Stimulated activated CD4-positive, alpha-beta T cell treated with anti-CD3 and anti-CD28 coated beads, Interleukin-4, amount 100 ng/mL, for 4 hours (primary cell): ENCODE measurements around the gene CDK10.
"Not testable (repeated sequence)": the region's sequence is repeated elsewhere in the genome, so short reads cannot be mapped to it uniquely, and the experiment has no call there.

ENCODE experiments used
- DNase-seq, 2 experiments: peaks; one replicate each; pipeline ENCODE4 v3.0.0-alpha.2; 2020

CDK10 gene, protein sequence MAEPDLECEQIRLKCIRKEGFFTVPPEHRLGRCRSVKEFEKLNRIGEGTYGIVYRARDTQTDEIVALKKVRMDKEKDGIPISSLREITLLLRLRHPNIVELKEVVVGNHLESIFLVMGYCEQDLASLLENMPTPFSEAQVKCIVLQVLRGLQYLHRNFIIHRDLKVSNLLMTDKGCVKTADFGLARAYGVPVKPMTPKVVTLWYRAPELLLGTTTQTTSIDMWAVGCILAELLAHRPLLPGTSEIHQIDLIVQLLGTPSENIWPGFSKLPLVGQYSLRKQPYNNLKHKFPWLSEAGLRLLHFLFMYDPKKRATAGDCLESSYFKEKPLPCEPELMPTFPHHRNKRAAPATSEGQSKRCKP

DNA sequence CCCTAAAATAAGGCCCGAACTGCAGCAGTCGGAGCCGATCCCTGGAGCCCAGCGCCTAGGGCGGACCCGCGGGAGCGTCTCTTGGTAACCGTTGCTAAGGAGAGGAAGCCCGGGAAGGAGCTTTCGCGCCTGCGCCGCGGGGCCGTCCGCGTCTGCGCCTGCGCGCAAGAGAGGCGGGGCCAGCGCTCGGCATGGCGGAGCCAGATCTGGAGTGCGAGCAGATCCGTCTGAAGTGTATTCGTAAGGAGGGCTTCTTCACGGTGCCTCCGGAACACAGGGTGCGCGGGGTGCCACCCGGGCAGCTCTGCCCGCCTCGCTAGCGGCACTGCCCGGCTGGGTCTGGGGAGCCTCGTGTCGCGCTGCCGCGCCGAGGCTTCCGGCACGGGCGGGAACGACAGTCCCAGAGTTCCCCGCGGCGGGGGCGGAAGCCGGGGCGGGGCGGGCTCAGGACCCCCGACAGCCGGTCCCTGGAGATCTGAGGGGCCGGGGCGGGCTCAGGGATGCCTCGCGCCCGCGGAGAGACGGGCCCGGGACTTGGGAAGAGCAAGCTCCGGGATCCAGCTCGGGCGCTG lies at the start of gene CDK10:
CDK10 (plus strand) TSS at position 170 of the 572 bp plus-strand sequence; CDS start at position 192, 22 bp downstream.
- DNase-seq: peak; percentile 86 to 90

DNA sequence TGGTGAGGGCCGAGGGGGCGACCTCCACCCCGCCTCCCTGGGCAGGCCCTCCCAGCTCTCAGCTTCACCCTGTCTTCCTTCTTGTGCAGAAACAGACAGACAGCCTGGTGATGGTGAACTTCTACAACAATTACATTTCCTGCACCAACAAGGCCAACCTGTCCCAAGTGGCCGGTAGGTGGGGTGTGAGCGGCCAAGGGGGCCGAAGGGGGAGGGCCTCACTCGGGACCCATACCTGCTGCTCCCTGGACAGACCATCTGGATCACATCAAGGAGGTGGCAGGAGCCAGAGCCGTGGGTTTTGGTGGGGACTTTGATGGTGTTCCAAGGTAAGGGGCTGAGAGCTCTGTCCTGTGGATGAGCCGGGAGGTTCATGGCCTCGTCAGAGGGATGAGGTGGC lies 49.1 kb upstream of the CDK10 start:
- no peak for DNase-seq

DNA sequence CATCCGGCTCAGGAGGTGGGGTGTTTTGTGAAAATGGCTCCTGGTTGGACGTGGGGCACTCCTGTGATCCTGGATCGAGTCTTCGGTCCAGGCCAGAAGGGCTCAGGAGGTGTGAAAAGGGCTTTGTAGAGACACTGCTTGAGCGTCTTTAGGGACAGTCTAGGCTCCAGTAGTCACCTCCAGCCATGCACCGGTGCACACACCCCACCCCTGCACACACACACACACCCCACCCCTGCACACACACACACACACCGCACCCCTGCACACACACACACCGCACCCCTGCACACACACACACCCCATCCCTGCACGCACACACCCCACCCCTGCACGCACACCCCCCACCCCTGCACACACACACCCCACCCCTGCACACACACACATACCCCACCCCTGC lies 48.0 kb upstream of the CDK10 start:
- no peak for DNase-seq

DNA sequence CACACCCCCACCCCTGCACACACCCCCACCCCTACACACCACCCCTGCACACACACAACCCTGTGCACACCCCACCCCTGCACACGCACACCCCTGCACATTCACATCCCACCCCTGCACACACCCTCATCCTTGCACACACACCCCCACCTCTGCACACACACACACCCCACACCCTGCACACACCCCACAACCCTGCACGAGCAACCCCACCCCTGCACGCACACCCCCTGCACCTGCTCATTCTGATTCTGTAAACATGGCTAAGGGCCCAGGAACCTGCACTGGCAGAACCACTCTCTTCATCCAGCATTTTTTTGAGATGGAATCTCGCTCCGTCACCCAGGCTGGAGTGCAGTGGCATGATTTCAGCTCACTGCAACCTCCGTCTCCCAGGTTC lies 47.1 kb upstream of the CDK10 start:
- no peak for DNase-seq

DNA sequence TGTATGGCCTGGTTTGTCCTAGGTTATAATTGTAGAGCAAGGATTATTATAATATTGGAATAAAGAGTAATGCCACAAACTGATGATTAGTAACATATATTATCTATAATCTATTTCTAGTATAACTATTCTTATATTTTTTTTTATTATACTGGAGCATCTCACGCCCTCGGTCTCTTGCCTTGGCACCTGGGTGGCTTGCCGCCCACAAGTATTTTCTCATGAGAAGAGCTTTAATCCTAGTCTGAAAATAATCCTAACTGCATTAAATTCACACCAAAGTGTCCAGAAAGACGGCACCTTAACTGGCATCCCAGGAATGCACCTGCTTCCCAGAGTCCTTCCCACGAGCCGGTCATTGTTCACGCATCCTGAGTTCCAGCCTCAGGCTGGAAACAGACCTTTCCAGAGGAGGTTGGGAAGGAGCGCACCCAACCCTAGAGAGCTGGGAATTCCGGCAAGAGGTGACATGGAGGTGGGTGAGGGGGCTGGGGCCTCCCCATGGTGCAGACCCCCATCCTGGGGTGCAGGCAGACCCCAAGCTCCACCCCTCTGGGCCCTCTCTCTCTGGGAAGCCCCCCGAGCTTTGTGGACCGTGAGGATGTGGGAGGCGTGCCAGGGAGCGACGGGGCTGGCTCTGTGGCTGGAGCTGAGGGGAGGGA lies 44.9 kb upstream of the CDK10 start:
- DNase-seq: no peak

DNA sequence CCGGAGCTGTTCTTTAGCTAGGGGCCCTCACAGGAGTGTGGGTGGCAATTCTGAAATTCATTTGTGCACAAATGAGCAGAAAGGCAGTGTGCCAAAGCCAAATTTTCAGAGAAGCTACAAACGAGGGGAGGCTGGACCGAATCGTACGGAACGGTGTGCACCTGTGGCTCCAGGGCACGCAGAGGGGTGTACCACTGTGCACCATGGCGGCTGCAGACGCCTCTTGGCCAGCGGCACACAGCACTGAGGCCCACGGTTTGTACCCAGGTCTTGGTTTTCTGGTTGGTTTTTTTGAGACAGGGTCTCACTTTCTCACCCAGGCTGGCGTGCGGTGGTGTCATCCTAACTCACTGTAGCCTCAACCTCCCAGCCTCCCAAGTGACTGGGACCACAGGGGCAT lies 43.9 kb upstream of the CDK10 start:
- no peak for DNase-seq

DNA sequence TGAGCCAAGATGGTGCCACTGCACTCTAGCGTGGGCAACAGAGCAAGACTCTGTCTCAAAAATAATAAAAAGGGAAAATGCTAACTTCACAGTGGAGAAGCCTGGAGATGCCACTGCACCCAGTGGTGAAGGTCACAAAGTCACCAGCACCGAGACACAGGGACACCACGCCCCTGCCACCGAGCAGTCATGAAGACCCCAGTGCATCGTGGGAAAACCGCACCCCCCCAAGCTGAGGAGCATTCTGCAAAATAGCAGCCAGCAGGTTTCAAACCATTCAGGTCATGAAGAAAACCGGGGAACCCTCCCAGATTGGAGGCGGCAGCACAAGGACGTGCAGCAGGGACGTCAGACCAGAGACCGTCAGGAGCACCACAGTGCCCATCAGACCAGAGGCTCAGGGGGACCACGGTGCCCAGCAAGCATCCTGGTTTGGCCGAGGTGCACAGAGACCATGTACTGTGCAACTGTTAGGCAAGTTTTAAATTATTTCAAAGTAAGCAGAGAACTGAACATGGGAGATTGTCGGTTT lies 42.7 kb upstream of the CDK10 start:
- no peak for DNase-seq

DNA sequence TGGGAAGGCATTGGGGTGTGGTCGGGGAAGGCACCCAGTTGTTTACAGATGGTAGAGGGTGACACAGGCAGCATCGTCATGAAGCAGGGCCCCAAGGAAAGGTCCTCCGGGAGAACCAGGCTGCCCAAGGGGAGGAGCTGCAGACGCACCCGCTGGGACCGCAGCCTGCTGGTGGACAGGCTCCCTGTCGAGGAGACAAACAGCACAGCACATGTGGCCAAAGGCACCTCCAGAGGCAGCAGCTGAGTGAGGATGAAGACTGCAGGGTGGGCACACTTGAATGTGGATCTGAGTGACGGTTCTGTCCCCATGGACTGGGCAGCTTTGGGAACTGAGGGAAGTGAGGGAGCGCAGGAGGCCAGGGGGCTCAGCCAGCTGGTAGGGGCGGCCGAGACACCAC lies 41.4 kb upstream of the CDK10 start:
- DNase-seq: no peak

DNA sequence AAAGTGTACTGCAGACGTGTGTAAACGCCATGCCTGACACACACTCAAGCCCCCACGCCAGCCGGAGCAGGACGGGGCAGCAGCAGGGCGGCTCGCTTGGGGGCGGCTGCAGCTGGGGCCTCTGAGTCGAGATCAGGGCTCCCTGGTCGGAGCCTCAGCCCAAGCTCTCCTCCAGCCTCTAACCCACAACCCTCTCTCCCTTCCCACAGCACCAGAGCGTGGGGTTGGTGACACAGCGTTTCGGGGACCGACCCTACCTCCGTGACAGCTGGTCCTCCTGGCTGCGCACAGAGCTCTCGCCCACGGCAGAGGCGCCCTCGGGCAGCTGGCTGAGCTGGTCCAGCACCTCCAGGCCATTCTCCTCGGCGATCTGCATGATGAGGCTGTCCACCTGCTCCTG lies 40.2 kb upstream of the CDK10 start:
- DNase-seq: no peak

DNA sequence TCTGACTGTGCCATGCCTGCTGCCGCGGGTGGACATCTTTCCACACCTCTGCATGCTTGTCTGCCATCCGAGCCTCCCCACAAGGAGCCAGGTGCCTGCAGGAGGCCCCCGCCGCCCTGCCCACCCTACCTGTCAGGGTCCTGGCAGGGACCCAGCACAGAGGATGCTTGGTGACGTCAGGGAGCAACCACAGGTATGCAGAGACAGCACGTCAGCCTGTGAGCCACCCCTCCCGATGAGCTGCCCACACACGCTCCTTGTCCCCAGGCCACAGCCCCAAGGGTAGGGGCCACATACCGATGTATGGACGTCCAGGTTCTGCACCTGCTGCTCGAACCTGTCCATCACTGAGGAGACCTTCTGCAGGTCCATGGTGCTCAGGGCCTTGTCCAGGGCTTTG lies 39.6 kb upstream of the CDK10 start:
- DNase-seq: no peak

DNA sequence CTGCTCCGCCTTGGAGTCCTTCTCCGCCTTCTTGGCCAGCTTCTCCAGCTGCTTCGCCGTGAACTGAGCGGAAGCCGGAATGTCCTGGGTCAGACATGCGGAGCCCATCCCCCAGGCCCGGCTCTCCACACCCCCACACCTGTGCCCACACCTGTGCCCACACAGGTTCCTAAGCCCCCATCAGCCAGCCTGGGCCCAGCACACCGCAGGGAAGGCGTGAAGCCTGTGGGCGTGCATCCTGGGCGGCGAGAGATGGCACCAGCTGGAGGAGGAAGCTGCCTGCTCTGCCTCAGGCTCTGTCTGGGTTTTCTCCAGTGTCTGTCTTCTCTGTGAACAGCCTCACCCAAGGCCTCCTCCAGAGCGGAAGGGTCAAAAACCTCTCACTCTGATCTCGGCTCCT lies 34.9 kb upstream of the CDK10 start:
- no peak for DNase-seq

DNA sequence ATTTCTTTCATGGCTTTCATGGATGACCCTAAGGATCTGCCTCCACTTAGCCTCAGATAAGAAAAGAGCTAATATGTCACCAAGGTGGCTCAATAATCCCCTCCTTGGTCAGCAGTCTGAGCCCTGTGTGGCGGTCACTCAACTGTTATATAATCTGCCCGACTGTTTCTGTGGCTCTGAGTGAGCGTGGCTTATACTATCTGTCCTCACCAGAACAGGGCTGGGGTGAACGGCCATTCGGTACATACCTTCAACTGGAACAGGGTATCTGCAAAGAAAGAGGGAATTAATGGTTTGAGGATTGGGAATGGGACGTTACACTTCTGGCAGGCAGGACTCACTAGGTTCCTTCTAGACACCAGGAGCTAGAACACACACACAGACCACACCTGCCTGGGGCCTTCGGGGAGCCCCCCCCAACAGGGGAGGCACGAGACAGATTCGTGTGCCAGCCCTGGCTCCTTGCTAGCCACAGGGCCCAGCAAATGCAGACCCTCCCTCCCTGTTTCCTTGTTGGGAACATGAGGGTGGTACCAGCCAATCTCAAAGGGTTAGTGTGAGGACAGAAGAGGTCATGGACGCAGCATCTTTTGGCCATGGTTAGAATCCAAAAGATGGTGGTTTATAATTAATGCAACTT lies 32.7 kb upstream of the CDK10 start:
- DNase-seq: no peak

DNA sequence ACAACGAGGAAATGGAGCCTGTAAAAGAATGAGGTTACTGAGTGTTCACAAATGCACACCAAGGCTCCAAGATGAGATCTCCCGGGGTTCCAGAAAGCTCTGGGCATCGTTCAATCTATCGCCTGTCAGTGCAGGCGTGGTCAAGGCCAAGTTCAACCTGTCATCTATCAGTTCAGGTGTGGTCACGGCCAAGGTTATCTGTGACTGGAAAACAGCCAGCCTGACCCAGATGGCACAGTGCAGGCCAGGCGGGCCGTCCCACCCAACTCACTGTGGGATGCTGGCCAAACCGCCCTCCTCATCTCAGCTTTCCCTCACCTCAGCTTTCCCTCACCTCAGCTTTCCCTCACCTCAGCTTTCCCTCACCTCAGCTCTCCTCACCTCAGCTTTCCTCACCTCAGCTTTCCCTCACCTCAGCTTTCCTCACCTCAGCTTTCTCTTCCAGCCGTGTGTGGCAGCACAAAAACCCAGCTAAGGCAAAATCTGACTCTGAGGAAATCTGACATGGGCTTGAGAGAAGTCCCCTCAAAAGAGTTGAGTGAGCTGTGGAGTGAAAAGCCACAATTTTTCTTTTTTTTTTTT lies 31.3 kb upstream of the CDK10 start:
- no peak for DNase-seq

DNA sequence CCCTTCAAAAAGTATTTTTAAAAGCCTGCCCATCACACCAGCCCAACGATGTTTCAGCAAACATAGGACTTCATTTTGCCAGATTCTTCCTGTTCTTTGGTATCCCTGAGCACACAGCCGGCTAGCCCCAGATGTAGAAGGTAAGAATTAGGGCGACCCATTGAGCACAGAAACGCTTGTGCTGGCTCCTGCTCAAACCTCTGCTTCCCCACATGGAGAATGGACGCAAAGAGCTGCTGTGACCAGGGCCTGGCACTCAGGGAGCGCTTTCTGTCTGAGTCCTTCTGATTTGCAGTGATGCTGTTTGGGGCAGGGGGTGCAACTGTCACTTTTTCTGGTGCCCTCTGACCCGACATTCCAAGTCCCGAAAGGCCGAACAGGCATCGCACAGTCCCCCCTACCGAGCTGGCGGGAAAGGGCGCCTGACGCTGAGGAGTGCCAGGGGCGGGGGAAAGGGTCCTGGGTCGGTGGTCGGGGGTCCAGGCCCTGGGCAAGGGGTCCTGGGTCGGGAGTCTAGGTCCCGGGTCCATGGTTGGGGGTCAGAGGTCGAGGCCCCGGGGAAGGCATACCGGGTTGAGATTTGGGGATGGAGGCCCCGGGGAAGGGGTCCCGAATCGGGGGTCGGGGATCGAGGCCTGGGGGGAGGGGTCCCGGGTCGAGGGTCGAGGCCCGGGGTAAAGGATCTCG lies 29.9 kb upstream of the CDK10 start:
- no peak for DNase-seq

DNA sequence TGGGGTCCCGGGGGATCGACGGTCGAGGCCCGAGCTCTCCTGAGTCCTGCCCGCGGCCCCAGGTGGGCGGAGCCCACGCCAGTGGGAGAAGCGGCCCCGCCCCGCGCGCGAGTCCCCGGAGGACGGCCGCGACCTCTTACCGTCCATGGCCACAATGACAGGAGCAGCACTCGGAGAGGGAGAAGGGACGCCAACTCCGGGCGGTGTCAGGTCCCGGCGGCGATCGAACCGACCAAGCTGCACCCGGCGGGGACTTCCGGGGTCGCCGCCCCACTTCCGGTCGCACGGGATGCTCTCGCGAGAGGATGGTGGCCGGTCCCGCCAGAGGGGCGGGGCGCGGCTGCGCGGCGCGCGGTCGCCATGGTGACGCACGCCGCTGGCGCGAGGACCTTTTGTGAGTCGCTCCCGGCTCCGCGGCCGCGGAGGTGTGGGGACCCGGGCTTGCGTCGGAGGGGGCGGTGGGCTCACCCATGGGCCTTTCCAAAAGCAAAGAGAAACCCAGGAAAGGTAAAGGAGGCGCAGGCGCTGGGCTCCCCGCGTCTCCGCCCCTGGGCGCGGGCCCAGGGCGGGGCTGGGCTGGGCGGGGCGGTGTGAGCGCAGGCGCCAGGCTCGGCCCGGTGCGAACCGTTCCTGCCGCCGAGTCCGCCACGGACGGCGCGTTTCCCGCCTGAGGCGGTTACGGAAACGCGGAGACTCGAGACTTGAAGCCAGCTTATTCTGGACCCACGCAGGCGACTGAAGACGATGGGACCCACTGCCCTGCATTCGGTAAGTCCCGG lies 28.9 kb upstream of the CDK10 start, which contains the start of the genes CHMP1A and SPATA33:
CHMP1A (minus strand) TSS at position 267 of the 779 bp plus-strand sequence; CDS start at position 147, 120 bp downstream.
SPATA33 (plus strand) TSS at position 395 of the 779 bp plus-strand sequence; CDS start at position 471, 76 bp downstream.
- DNase-seq: peak; percentile 88 to 93

DNA sequence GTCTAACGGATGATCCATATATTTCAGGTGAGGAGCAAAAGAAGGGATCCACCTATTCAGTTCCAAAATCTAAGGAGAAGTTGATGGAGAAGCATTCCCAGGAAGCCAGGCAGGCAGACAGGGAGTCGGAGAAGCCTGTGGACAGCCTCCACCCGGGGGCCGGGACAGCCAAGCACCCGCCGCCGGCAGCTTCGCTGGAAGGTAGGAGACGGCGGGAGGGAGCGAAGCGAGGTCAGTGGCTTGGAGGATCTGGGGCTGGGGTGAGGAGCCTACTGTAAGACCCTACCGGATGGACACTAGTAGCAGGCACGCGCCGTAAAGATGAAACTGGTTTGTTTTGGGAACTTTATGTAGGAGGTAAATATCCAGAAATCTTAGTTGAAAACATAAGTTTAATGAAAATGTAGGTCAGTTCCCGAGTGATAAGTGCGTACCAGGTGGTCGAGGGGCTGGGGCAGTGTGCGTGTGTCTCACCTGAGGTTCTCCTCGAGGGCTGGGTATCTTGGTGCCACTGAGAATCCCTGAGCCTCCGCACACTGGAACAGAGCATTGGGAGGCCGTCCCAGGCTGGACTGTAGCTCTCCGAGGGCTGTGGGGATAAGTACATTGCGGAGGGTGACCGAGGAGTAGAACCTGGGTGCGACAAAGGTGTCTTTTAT lies 28.1 kb upstream of the CDK10 start:
- DNase-seq: no peak

DNA sequence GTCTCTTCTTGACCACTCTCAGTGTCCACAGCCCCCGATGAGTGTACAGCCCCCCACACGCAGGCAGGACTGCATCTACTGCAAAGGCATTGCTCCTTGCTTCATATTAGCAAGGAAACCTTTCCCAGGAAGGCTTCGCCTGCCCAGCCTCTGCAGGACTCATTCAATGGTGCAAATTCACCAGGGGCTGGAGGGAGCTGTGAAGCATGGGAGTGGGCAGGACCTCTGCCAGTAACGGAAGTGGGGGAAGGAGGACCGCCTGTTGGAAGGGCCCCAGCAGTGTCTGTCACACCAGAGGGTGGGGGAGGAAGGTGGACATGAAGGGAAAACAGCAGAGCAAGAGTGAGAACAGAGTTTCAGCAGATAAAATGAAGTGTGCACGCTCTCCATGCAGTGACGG lies 26.3 kb upstream of the CDK10 start:
- no peak for DNase-seq

DNA sequence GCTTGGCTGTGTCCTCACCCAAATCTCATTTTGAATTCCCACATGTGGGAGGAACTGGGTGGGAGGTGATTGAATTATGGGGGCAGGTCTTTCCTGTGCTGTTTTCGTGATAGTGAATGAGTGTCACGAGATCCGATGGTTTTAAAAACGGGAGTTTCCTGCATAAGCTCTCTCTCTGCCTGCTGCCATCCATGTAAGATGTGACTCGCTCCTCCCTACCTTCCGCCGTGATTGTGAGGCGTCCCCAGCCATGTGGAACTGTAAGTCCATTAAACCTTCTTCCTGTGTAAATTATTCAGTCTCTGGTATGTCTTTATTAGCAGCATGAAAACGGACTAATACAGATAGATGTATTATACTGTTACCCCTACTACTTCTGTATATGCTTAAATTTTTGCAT lies 25.3 kb upstream of the CDK10 start:
- no peak for DNase-seq

DNA sequence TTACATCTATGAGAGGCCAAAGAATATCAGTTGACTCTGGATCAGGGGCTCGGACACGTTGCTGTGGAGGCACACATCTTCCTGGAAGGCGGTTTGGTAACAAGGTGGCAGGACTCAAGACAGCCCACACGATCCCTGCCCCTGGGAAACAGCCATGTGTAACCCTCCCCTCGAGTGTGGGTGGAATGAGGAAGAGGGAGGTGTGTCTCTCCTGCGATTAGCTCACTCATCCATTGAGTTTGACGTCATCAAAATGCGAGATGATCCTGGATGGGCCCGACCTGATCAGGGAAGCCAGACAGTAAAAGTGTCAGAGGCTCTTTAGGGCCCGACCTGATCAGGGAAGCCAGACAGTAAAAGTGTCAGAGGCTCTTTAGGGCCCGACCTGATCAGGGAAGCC lies 22.3 kb upstream of the CDK10 start:
- not testable (repeated sequence) for DNase-seq

DNA sequence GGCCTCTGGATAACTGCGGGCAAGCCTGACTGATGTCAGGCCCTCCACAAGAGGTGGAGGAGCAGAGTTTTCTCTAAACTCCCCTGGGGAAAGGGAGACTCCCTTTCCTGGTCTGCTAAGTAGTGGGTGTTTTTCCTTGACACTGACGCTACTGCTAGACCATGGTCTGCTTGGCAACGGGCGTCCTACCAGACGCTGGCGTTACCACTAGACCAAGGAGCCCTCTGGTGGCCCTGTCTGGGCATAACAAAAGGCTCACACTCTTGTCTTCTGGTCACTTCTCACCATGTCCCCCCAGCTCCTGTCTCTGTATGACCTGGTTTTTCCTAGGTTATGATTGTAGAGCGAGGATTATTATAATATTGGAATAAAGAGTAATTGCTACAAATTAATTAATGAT lies 19.5 kb upstream of the CDK10 start:
- DNase-seq: not testable (repeated sequence)

DNA sequence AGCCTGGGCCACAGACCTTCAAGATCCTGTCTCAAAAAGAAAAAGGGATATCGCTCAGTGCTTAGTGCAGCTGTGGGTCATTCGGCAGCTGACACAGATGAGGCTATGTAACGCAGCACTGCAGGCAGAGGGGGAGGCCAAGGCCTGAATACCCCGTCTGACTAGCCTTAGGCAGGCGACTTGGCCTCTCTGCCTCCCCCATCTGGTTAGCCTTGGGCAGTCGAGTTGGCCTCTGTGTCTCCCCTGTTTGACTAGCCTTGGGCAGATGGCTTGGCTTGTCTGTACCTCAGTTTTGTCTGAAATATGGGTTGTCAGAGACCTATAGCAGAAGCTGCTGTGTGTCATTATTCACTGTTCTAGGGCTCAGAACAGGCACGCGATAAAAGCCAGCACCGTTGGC lies 18.9 kb upstream of the CDK10 start:
- no peak for DNase-seq
